Cortex of kidney (tissue), 1 donor: ENCODE data around the gene DAAM1.

ENCODE experiments used
- DNase-seq: peaks from one replicate; lab custom pipeline; 2025; lab: John Stamatoyannopoulos, UW

Gene DAAM1

GRCh38 chr14:59314953-59315599, 126.6 kb downstream of the DAAM1 start:
- no peak for DNase-seq

GRCh38 chr14:59316151-59316830, 127.8 kb downstream of the DAAM1 start:
- DNase-seq = no peak

- DNase-seq = no peak
These were observed 128.9 kb downstream of the DAAM1 start for GRCh38 chr14:59317346-59317745.

DNA sequence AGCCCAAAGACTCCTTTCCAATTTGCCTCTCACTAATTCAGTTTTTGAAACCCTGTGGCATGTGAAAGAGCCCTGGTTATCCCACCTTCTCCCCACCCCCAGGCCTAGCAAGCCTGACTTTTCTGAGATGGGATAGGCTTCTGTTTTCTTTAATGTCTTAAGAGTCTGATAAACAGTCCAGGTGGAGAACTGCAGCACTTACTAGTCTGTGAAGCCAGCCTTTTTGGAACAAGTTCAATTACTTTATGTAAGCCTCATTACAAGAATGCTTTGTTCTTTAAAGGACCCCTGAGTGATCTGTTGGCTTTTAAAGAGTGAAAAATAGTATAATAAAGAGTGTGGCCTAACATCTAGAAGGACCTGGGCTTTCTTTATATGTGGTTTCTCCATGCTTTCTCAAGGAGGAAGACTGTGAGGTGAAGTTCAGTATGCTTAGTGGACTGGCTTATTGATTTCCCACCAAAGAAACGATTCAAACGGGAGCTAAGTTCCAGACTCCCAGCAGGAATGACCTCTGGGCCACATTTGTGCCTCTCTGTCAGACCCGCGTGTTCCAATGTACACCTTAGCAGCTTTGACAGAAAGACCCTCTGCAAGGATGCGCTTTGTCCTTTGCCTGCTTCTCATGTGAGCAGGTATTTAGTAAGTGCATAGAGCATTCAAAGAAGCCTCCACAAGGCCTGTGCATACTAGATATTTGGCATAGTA, 129.5 kb downstream of the DAAM1 start:
- DNase-seq = no peak

DNA sequence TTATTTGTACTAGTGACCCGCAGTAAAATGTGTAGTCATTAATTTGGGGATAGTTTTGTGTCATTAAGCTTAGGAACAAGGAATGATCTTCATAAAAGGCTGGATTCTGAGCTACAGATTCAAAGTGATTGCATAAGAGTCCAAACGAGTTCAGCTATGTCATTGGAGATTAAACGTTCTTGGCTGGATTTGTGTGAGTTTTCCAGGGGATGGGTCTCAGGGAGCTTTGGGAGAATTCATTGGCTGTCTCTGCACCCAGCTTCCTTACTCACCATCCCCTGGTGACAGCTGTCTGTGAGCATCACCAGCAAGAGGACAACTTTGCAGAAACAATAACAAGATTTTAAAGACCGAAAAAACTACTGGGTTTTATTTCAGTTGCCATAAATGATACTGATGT, 130.4 kb downstream of the DAAM1 start:
- DNase-seq = no peak

- no peak for DNase-seq
These were observed 131.9 kb downstream of the DAAM1 start for GRCh38 chr14:59320361-59320760.

GRCh38 chr14:59320763-59321625, 132.5 kb downstream of the DAAM1 start:
- DNase-seq = no peak

DNA sequence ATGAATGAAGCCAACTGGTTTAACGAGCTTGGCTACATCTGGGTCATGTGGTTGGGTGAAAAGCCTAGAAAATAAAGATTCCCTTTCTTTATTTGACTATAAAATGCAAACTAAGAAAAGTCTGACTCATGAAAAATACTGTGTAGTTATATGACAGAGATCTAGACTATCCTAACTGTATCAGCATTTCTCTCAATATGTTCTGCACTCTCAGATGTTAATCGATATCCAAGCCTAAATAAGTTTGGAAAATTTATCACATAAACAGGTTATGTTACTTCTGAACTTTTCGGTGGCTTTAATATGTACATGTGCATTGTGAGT, 133.1 kb downstream of the DAAM1 start:
- DNase-seq = no peak

- no peak for DNase-seq
These were observed 137.4 kb downstream of the DAAM1 start for GRCh38 chr14:59325906-59326305.

DNA sequence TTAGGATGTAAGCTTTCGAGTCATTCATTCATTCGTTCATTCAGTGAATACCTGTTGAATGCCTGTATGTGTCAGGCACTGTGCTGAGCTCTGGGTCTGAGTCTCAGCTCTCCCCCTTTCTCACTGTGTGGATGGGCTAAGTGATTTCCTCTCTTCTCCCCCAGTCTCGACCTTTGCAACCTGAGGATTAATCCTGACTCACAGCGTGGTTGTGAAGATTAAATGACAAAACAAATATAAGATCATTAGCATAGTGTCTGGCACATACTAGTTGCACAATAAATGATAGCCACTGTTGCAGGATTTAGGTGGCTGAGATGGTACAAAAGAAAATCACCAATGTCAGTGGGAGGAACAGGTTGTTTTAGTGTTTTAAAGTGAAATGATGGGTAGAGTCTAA, 140.0 kb downstream of the DAAM1 start:
- no peak for DNase-seq

DNA sequence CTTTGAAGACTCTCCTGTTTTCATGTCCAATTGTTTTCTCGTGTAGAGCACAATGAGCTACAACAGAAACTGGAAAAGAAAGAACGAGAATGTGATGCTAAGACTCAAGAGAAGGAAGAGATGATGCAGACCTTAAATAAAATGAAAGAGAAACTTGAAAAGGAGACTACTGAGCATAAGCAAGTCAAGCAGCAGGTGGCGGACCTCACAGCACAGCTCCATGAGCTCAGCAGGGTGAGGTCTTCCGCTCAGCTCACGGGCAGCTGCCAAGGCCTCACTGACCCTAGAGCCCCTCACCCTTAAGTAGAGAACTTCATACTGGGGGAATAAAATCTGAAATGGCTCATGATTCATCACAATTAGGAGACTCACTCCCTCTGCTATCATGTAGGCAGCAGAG, 142.0 kb downstream of the DAAM1 start:
- DNase-seq = no peak

DNA sequence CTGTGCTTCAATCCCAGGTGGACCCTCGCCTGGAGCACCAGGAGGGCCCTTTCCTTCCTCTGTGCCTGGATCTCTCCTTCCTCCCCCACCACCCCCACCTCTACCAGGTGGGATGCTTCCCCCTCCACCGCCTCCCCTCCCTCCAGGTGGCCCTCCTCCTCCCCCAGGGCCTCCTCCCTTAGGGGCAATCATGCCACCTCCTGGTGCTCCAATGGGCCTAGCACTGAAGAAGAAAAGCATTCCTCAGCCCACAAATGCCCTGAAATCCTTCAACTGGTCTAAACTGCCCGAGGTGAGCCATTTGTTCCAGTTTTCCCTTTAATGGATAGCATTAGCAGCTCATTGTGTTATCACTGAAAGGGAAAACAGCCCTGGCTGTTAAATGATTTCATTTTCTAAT, 142.8 kb downstream of the DAAM1 start:
- DNase-seq = no peak

GRCh38 chr14:59332727-59333126, 144.3 kb downstream of the DAAM1 start:
- no peak for DNase-seq

DNA sequence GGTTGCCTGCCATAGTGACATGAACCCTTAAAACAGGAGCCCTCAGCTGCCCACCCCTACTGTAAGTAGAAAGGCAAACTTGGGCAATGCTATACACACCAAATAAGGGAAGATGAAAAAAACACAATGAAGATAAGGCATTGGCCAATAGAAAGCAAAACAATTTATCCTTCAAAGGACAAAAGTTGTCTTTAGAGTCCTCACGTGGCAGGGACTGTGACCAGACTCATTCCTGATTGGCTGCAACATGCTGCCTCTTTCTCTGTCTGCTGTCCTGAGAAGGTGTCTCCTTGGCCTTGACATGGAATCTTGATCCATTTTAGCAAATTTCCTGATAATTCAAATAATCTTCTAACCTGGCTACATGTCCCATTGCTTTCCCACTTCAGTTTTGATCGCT, 144.8 kb downstream of the DAAM1 start:
- DNase-seq = no peak

- DNase-seq = no peak
These were observed 145.2 kb downstream of the DAAM1 start for GRCh38 chr14:59333668-59334067.

GRCh38 chr14:59334253-59334652, 145.8 kb downstream of the DAAM1 start:
- no peak for DNase-seq

GRCh38 chr14:59336098-59336497, 147.6 kb downstream of the DAAM1 start:
- DNase-seq = no peak

- DNase-seq = no peak
These were observed 148.2 kb downstream of the DAAM1 start for GRCh38 chr14:59336706-59337105.

DNA sequence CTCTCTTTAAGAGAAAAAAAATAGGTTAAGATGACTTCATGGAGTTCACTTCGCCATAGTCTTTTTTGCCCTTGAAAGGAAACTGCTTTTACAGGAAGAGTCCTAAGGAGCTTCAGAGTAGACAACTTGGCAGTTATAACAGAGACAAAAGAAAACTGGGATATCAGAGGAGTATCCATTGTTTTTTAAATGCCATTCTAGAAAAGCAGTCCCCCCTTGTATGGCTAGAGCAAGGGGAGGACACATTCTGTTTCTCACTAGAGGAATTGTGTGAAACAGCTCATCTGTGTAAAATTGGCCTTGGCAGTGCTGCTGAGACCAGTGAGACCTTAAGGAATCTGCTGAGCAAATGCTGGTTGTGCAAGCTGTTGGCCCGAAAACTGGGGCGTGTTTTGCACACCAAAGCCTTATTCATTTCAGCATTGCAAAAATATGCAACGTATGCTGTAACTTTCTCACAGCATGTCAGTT, 148.7 kb downstream of the DAAM1 start:
- no peak for DNase-seq

DNA sequence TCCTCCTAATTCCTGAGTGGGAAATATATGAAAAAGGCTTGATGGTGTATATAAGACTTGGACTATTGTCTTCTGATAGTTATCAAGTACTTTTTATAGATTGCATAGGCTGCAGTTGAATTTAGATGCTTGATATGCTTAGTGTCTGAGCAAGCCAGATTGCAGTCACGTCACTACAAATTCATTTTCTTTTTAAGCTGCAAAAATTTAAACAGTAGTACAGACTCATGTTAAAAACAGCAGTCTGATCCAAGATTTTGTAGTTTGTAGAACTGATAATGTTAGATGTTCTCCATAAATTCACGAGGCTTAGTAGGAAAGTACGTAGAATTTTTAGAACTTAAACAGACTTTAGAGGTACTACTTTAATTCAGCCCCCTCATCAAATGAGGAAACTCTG, 150.3 kb downstream of the DAAM1 start:
- DNase-seq = no peak

- no peak for DNase-seq
These were observed 151.3 kb downstream of the DAAM1 start for GRCh38 chr14:59339524-59340330.
